GM19035 (cell line): ENCODE measurements around the gene EEF1A2.

Experiments
- ATAC-seq: cut with Tn5 transposase; IDR thresholded peaks from one replicate; pipeline ENCODE4 v1.9.1; 2021; ENCODE audit not compliant: unreplicated experiment

The EEF1A2 gene

GRCh38 chr20:63498960-63499337, at the start of gene EEF1A2:
TSS of gene EEF1A2 (minus strand) at chr20:63499083. CDS start at chr20:63497763, 1,320 bp downstream.
- ATAC-seq, result no peak

- ATAC-seq, result no peak
Measured at GRCh38 chr20:63548542-63548941, 49.7 kb upstream of the EEF1A2 start.

GRCh38 chr20:63547725-63548480, 49.0 kb upstream of the EEF1A2 start, which contains the start of gene SRMS:
TSS of gene SRMS (minus strand) at chr20:63547749. CDS start at chr20:63547463, 286 bp downstream.
- ATAC-seq, result no peak

- no peak for ATAC-seq
Measured at GRCh38 chr20:63546956-63547724, 48.3 kb upstream of the EEF1A2 start.

- ATAC-seq, result no peak
Measured at GRCh38 chr20:63546256-63546955, 47.5 kb upstream of the EEF1A2 start.

- no peak for ATAC-seq
Measured at GRCh38 chr20:63545814-63546213, 46.9 kb upstream of the EEF1A2 start.

GRCh38 chr20:63544958-63545516, 46.2 kb upstream of the EEF1A2 start:
- ATAC-seq, result no peak

GRCh38 chr20:63544241-63544957, 45.5 kb upstream of the EEF1A2 start:
- ATAC-seq, result no peak

- ATAC-seq, result no peak
Measured at GRCh38 chr20:63543733-63544132, 44.9 kb upstream of the EEF1A2 start.

GRCh38 chr20:63543131-63543530, 44.2 kb upstream of the EEF1A2 start:
- no peak for ATAC-seq

- ATAC-seq, result no peak
Measured at GRCh38 chr20:63542696-63543095, 43.8 kb upstream of the EEF1A2 start.

- ATAC-seq, result no peak
Measured at GRCh38 chr20:63542031-63542559, 43.2 kb upstream of the EEF1A2 start.

GRCh38 chr20:63541371-63541770, 42.5 kb upstream of the EEF1A2 start:
- ATAC-seq, result no peak

GRCh38 chr20:63540417-63541186, 41.7 kb upstream of the EEF1A2 start:
- no peak for ATAC-seq

- ATAC-seq, result no peak
Measured at GRCh38 chr20:63539441-63540370, 40.8 kb upstream of the EEF1A2 start.

GRCh38 chr20:63539092-63539430, 40.2 kb upstream of the EEF1A2 start:
- ATAC-seq, result no peak

GRCh38 chr20:63538204-63539091, 39.6 kb upstream of the EEF1A2 start:
- ATAC-seq, result no peak
